Keratinocyte (primary cell): ENCODE measurements around the gene C11orf68. TPM values are rescaled to one million over a fixed set of nuclear protein-coding genes. Genes with fewer than 3 reads are reported as not detected.
A peak's percentile ranks its signal among the peaks of the same experiment; 100 is the strongest.

Experiments
- DNase-seq: peaks from one replicate; pipeline ENCODE4 v3.0.0-alpha.2; 2011; ENCODE audit warnings: low read depth, missing footprints, low spot score
- FAIRE-seq: peaks from 2 replicates; lab custom pipeline; 2011; peaks lifted over from hg19 to GRCh38; lab: Jason Lieb, UNC
- H2AFZ ChIP-seq: 2 replicates; pipeline ENCODE4 v1.6.0; 2012; ENCODE audit warnings: low read length, control low read depth, inconsistent platforms; ENCODE audit not compliant: control insufficient read depth
- H3K27ac ChIP-seq: 2 replicates; pipeline ENCODE4 v1.5.1; 2011; ENCODE audit warnings: low read length; ENCODE audit not compliant: control insufficient read depth, insufficient read depth
- H3K27me3 ChIP-seq: 3 replicates; pipeline ENCODE4 v1.6.0; 2011; ENCODE audit warnings: low read length; ENCODE audit not compliant: control insufficient read depth, insufficient read depth; ENCODE audit errors: extremely low read depth
- H3K36me3 ChIP-seq, 2 experiments: 2 replicates in 1 of 2; 3 replicates in 1 of 2; pipeline ENCODE4 v1.5.1; 2011; ENCODE audit warnings: low read length in 2 of 2, mild to moderate bottlenecking in 1 of 2; ENCODE audit not compliant: control insufficient read depth in 2 of 2, insufficient read depth in 2 of 2; ENCODE audit errors: extremely low read depth in 1 of 2
- H3K4me1 ChIP-seq: 3 replicates; pipeline ENCODE4 v1.5.1; 2011; ENCODE audit warnings: low read length; ENCODE audit not compliant: control insufficient read depth, insufficient read depth; ENCODE audit errors: extremely low read depth
- H3K4me2 ChIP-seq: 3 replicates; pipeline ENCODE4 v1.6.0; 2011; ENCODE audit warnings: low read depth, low read length; ENCODE audit not compliant: control insufficient read depth, insufficient read depth; ENCODE audit errors: extremely low read depth
- H3K4me3 ChIP-seq, 3 experiments: fragments of 200-600 bp in 1 of 3; sonication (generic) in 1 of 3; 2 replicates in 2 of 3; 3 replicates in 1 of 3; pipeline ENCODE4 v1.5.1; 2011 to 2016; ENCODE audit warnings: low read length in 3 of 3, mild to moderate bottlenecking in 3 of 3, control low read depth in 2 of 3, inconsistent platforms in 1 of 3, low read depth in 1 of 3, mixed read lengths in 1 of 3, mixed run types in 1 of 3, moderate library complexity in 1 of 3; ENCODE audit not compliant: control insufficient read depth in 2 of 3, insufficient read depth in 2 of 3; ENCODE audit errors: extremely low read depth in 1 of 3
- H3K79me2 ChIP-seq: 2 replicates; pipeline ENCODE4 v1.6.0; 2012; ENCODE audit warnings: low read length; ENCODE audit not compliant: control insufficient read depth, insufficient read depth
- H3K9ac ChIP-seq: 3 replicates; pipeline ENCODE4 v1.6.0; 2011; ENCODE audit warnings: low read length; ENCODE audit not compliant: control insufficient read depth, insufficient read depth; ENCODE audit errors: extremely low read depth
- H3K9me1 ChIP-seq: 3 replicates; pipeline ENCODE4 v1.6.0; 2011; ENCODE audit warnings: low read length; ENCODE audit not compliant: control insufficient read depth, insufficient read depth; ENCODE audit errors: extremely low read depth
- H3K9me3 ChIP-seq: 2 replicates; pipeline ENCODE4 v1.5.1; 2012; ENCODE audit warnings: low read depth, low read length; ENCODE audit not compliant: control insufficient read depth
- H4K20me1 ChIP-seq: 3 replicates; pipeline ENCODE4 v1.6.0; 2011; ENCODE audit warnings: low read length; ENCODE audit not compliant: control insufficient read depth, insufficient read depth; ENCODE audit errors: extremely low read depth
- CTCF ChIP-seq, 3 experiments: IDR thresholded peaks in 1 of 3; conservative IDR thresholded peaks in 1 of 3; optimal IDR thresholded peaks in 1 of 3; 2 replicates in 2 of 3; 3 replicates in 1 of 3; pipeline versions ENCODE3 to v1.5.1; 2011; ENCODE audit warnings: low read length in 3 of 3, mild to moderate bottlenecking in 3 of 3, moderate library complexity in 2 of 3, control low read depth in 1 of 3, inconsistent platforms in 1 of 3; ENCODE audit not compliant: insufficient read depth in 2 of 3; ENCODE audit errors: extremely low read depth in 1 of 3
- EZH2 ChIP-seq: IDR thresholded peaks from one replicate; pipeline ENCODE4 v1.6.1; 2012; ENCODE audit warnings: inconsistent platforms, mild to moderate bottlenecking, low read length, moderate library complexity
- dilution Hi-C: fragments of 300-500 bp; cut with MboI; formaldehyde crosslinking; loops from one replicate; pipeline ENCODE4 v1.7.0; 2020; ENCODE audit warnings: low sequenced_read_pairs; ENCODE audit not compliant: extremely low pct_ligation_motif_present
- polyA plus RNA-seq, 5 experiments: library from polyadenylated mRNA; depleted of rRNA in 3 of 5; stranded (reverse) in 3 of 5; stranded (forward) in 1 of 5; unstranded in 1 of 5; fragments of >200 nt; gene quantifications; 1 replicate in 1 of 5; 2 replicates in 3 of 5; 3 replicates in 1 of 5; pipeline versions ENCODE4 v1.2.1 to v1.2.3, GENCODE V29; 2011 to 2012; ENCODE audit warnings: missing spikeins in 2 of 5, low read depth in 1 of 5, low replicate concordance in 1 of 5

Gene C11orf68
- polyA plus RNA-seq, 1 donor (not counting 4 experiments of a cell fraction or from before 2014, with no cell fraction given): 18.4 TPM

GRCh38 chr11:65915101-65915820 is 3.6 kb downstream of the C11orf68 start:
- H3K9me1 ChIP-seq: no peaks in the 10 kb centered on the region
- peak overlapping the region in 1 of 3 experiments; percentile 34 for H3K4me3 ChIP-seq
- TF ChIP-seq EZH2 (no peak), CTCF (optimal IDR thresholded peaks at IDR 0.05 in 1 of 3, IDR thresholded peaks at IDR 0.05 in 1 of 3, conservative IDR thresholded peaks at IDR 0.05 in 1 of 3; ENCODE audit: extremely low read depth in 1 of 3, insufficient read depth in 2 of 3, low read length in 3 of 3) (no peak)
- H3K27ac ChIP-seq: peak overlapping the region; percentile 95
- H3K4me1 ChIP-seq: peaks cover 72% of the 10 kb centered on the region
- peak overlapping the region; percentile 91 for H3K9ac ChIP-seq
- no peaks in the 10 kb centered on the region for H3K27me3 ChIP-seq
- peaks cover 37% of the 10 kb centered on the region for H3K79me2 ChIP-seq
- H3K4me2 ChIP-seq: peak overlapping the region; percentile 73
- no peaks in the 10 kb centered on the region for H4K20me1 ChIP-seq
- DNase-seq (no peak), FAIRE-seq (peak; percentile 84)
- no peaks in the 10 kb centered on the region for H3K9me3 ChIP-seq
- H3K36me3 ChIP-seq: peaks cover 0 to under 1% of the 10 kb centered on the region in 2 experiments
- dilution Hi-C loops: no loop called here
- no peak overlapping the region for H2AFZ ChIP-seq

DNA sequence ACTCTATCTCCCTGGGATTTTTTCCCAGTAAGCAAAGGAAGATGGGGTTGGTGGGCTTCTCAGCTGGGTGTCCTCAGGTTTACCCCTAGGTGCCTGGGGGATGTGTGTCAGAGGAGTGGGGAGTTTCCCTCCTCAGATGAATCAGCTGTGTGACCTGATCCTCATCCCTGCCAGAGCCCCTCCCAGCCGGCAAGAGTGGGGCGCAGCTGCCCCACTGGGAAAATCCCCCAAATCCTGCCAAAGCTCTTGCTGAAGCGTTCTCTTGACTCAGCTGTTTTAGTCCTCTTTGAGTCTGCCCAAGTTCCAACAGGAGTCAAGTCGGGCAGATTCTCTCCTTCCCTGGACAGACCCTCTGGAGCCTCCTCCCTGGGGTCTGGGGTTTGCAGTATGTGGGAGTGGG is 6.0 kb downstream of the C11orf68 start:
- Histone ChIP-seq H3K9me1 (no peaks in the 10 kb centered on the region), H3K4me1 (peaks cover 69% of the 10 kb centered on the region), H3K4me3 (peak overlapping the region in 2 of 3 experiments; percentile 18 to 35), H3K4me2 (peak overlapping the region; percentile 71), H4K20me1 (no peaks in the 10 kb centered on the region), H3K9ac (peak overlapping the region; percentile 86), H3K27me3 (no peaks in the 10 kb centered on the region), H2AFZ (no peak overlapping the region), H3K27ac (peak overlapping the region; percentile 95), H3K9me3 (no peaks in the 10 kb centered on the region), H3K36me3 (no peaks in the 10 kb centered on the region), H3K79me2 (peaks cover 21% of the 10 kb centered on the region)
- dilution Hi-C loops: no loop called here
- TF ChIP-seq EZH2 (no peak), CTCF (optimal IDR thresholded peaks at IDR 0.05 in 1 of 3, IDR thresholded peaks at IDR 0.05 in 1 of 3, conservative IDR thresholded peaks at IDR 0.05 in 1 of 3; ENCODE audit: extremely low read depth in 1 of 3, insufficient read depth in 2 of 3, low read length in 3 of 3) (no peak)
- FAIRE-seq: peak; percentile 9
- no peak for DNase-seq
